Measurements from ENCODE around the gene SLC7A9.
"Not testable (repeated sequence)": the region's sequence is repeated elsewhere in the genome, so short reads cannot be mapped to it uniquely, and the experiment has no call there.

Gene SLC7A9

DNA sequence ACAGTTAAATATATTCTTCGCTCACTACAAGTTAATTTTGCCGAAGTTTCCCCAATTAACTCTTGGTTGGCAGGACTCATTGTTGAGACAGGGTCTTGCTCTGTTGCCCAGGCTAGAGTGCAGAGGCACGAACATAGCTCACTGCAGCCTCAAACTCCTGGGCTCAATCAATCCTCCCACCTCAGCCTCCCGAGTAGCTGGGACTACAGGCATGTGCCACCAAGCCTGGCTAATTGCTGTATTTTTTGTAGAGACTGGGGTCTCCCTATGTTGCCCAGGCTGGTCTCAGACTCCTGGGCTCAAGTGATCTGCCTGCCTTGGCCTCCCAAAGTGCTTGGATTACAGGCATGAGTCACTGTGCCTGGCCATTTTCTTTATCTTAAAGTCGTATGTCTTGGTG lies 15.7 kb upstream of the SLC7A9 start:
- DNase-seq (ENCODE audit: low spot score) = not testable (repeated sequence)

GRCh38 chr19:32881766-32882165 lies 12.2 kb upstream of the SLC7A9 start:
- DNase-seq (ENCODE audit: low spot score) = no peak

GRCh38 chr19:32880622-32881021 lies 11.1 kb upstream of the SLC7A9 start:
- no peak for DNase-seq (ENCODE audit: low spot score)

GRCh38 chr19:32879741-32880140 lies 10.2 kb upstream of the SLC7A9 start:
- no peak for DNase-seq (ENCODE audit: low spot score)

GRCh38 chr19:32878988-32879387 lies 9.4 kb upstream of the SLC7A9 start:
- no peak for DNase-seq (ENCODE audit: low spot score)

- DNase-seq (ENCODE audit: low spot score) = no peak
Measured at GRCh38 chr19:32877977-32878745, 8.6 kb upstream of the SLC7A9 start.

GRCh38 chr19:32877323-32877912 lies 7.9 kb upstream of the SLC7A9 start:
- DNase-seq (ENCODE audit: low spot score) = no peak

- no peak for DNase-seq (ENCODE audit: low spot score)
Measured at GRCh38 chr19:32876919-32877285, 7.3 kb upstream of the SLC7A9 start.

DNA sequence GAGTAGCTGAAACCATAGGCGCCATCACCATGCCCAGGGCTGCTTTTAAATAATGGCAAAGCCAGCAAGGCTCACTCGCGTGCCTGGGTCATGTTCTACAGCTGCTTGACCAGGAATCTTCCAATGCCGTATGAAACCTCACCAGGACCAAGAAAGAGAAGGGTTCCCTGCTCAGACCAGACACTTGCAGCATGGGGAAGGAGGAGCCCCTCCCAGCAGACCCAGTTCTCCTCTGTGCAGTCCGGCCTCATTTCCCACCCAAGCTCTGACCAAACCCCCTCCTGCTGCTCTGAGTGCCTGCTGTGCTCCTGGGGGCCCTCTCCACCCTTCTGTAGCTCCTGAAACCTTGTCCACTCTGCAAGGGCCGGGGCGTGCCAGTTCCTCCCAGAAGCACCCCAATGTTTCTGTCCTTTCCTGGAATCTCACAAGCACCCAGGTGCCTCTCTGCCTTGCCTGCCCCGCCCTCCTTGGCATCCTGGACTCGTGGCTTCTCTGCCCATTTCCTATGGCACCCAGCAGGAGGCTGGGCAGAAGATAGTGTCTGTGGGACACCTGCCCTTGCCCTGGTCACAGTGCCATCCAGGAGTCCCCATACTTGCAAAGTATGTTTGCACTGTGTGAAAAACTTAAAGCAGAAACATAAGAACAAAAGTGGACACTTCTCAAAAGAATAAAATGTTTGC lies 6.8 kb upstream of the SLC7A9 start:
- DNase-seq (ENCODE audit: low spot score) = no peak

DNA sequence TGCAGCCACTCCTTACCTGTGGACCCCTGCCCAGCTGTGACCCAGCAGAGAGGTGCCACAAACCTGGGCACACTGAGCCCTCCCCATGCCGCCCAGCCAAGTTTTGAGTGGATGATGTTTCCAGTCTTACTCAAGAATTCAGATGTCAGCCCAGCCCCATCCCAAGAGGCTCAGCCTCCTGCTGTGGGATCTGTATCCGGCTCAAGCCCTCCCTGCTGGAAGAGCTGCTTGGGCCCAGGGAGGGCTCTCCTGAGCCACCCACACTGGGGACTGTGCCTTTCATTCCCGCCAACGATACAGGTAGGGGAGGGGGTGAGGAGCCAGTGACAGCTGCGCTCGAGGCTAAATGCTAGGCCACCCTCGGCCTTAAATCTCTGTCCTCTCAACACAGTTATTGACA lies 5.9 kb upstream of the SLC7A9 start:
- DNase-seq (ENCODE audit: low spot score) = no peak

DNA sequence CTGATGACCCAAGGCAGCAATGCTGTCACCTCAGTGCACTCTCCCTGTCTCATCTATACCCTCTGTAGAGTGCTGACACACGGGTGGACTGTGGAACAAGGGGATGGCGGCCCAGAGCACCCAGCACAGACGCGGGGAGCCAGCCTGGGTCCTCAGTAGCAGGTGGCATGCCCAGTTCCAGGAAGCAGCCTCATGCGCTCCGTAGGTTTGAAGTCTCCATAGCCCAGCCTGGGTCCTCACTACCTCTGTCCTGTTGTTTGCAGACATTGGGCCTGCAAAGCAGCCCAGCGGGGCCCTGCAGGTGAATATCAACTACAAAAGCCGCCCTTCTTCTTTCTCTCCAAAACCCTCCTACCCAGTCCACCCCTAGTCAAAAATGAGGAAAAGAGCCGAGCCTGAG lies 5.0 kb upstream of the SLC7A9 start:
- DNase-seq (ENCODE audit: low spot score) = no peak

DNA sequence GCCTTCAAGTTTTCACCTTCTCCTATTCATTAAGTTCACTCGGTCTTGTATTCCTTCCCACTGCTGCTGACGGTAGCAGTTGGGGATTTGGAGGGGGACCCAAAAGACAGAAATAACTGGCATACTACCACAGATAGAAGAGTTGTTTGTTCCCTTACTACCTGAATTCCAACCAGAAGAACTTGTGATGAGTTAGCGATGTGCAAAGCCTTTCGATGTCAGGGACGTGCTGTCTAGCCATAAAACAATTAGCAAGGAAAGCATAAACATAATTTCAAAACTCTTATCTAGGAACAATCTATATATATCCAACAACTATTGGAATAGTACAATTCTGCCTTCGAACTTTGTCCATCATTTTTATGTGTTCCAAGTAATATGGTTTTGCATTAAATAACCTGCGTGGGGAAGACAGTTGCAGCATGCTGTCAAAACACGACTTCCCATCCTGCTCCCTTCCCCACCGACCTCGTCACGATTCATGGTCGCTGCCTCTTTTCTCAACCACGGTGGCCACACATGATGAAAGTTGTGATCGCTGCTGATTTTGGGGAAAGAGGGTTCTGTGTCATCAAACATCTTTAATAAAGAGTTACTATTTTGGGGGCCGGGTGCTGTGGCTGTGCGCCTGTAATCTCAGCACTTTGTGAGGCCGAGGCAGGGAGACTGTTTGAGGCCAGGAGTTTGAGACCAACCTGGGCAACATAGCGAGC lies 3.8 kb upstream of the SLC7A9 start:
- DNase-seq (ENCODE audit: low spot score) = no peak

DNA sequence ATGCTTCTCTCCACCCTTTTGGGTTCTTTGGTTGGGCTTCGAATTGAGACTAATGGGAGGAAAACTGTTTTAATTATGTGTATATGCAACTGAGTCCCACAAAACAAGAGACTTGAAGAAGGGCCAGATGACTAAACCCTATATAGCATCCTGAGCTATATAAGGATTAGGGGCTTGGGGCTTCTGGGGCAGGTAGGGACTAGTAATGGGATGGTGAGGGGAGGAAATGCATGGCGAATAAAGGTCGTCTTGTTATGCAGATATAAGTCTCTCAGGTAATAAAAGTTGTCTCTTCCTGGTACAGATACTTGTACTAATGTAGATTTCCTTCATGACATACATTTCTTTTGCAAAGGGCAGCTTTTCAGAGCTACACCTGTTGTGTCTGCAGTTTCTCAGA lies 2.8 kb upstream of the SLC7A9 start:
- DNase-seq (ENCODE audit: low spot score) = no peak

- no peak for DNase-seq (ENCODE audit: low spot score)
Measured at GRCh38 chr19:32870981-32871451, 1.4 kb upstream of the SLC7A9 start.

DNA sequence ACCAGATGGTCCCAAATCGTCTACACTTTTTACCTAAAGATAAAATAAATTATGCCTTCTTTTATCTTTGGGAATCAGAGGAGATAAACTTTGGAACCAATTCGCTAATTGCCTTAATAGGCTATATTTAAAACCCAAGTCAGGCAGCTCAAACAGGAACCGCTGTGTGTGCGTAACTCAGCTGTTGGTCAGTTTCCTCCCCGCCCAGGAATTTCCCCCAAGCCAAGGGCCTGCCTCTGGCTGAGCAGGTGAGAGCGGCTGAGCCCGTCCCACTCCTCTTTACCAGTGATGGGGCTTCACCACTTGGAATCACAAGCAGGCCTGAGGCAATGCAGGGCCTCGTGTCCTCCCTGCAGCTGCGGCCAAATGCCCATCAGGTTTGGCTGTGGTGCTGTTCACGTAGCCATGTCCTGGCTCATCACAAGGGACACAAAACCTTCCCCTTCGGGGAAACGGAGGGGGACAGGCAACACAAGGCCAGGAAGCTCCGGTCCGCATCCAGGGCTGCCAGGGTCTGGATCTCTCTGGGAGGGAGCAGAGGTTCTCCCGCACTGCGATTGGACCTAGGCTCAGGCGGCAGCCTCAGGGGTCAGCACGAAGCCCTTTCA lies 503 bp upstream of the SLC7A9 start:
- DNase-seq (ENCODE audit: low spot score) = no peak

DNA sequence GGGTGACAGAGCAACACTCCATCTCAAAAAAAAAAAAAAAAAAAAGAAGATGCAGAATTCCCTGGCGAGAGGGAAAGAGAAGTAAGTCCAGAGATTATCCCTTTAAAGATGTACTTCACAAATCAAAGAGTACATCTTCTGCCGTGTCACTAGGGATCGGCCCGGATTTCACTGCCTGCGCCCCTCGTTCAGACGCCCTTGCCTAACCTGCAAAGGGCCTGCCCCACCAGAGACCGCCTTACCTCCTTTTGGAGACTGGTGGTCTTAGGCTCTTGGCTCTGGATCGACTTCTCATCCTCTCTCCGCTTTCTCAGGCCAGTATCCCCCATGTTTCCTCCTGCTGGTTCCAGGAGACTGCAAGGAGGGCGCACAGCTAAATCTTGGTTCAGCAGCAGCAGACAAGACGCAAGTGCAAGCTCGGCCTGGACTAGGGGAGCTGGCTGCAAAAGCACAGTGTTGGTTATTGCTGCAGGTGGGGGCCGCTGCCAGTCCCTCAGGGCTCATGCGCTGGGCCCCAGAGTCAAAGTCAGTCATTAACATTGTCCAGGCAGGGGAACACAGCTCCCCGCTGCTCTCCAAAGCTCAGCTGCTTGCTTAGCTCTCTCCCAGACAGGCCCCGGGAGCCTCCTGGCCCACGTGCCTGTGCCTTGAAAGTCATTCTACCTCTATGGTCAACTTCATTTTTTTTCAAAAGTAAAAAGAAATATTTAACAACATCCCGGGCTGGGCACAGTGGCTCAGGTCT lies 1.2 kb downstream of the SLC7A9 start:
- DNase-seq (ENCODE audit: low spot score) = no peak

- not testable (repeated sequence) for DNase-seq (ENCODE audit: low spot score)
Measured at GRCh38 chr19:32867436-32867835, 2.1 kb downstream of the SLC7A9 start.

GRCh38 chr19:32866564-32867265 lies 2.9 kb downstream of the SLC7A9 start:
- DNase-seq (ENCODE audit: low spot score) = no peak

DNA sequence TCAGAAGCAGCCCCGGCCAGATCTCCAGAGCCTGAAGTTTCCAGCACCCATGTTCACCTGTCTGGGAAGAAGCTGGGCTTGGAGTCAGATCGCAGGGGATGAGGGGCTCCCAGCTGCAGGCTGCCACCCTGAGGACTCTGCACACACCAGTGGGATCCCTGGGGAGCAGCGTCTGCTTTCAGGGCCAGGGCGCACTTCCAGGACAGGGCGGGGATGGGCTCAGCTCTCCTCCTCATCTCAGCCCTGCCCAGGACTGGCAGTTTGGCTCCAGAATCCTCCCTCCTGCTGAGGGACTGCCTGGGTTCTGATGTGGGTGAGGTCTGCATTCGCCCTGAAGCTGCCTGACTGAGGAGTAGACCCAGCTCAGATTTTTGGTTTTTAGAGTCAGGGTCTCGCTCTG lies 3.5 kb downstream of the SLC7A9 start:
- no peak for DNase-seq (ENCODE audit: low spot score)

DNA sequence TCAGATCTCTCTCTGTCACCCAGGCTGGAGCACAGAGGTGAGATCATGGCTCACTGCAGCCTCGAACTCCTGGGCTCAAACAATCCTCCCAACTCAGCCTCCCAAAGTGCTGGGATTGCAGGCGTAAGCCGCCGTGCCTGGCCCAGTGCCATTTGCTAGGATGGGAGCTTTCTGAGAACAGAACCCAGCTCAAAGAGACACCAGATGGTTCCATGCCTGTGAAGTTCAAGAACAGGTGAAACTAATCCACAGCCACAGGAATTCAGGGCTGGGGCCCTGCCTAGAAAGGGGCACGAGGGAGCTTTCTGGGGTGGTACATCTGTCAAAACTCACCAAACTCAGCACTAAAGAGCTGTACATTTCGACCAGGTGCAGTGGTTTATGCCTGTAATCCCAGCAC lies 4.2 kb downstream of the SLC7A9 start:
- no peak for DNase-seq (ENCODE audit: low spot score)
